Measurements from ENCODE around the gene ABCG5. TPM values are rescaled to one million over a fixed set of nuclear protein-coding genes. Genes with fewer than 3 reads are reported as not detected.
A peak's percentile ranks its signal among the peaks of the same experiment; 100 is the strongest.

Gene ABCG5
- polyA plus RNA-seq, 6 donors from 2014 or later: not detected

DNA sequence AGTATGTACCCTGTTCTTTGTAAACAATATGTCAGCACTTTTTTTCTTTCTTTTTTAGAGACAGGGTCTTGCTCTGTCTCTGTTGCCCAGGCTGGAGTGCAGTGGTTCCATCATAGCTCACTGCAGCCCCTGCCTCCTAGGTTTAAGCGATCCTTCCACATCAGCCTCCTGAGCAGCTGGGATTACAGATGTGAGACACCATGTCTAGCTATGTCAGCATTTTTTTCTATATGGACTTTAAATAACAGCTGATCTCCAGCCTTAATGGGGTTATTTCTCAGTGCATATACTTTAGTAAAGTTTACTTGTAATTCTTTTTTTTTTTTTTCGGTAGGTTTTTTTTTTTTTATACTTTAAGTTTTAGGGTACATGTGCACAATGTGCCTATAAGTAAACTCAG lies 26.6 kb downstream of the ABCG5 start:
- Mint-ChIP-seq H3K27me3 (peaks cover 0 to 4% (median 0%) of the 10 kb centered on the region in 3 donors), H3K9me3 (peaks cover 0 to 7% (median 2%) of the 10 kb centered on the region in 7 donors), H3K4me1 (no peaks in the 10 kb centered on the region), H3K36me3 (peaks cover 5% of the 10 kb centered on the region in 2 donors), H3K4me3 (no peak overlapping the region), H3K27ac (no peak overlapping the region)
- DNase-seq (no peak), ATAC-seq (ENCODE audit: low read depth in 2 of 2) (no peak)

DNA sequence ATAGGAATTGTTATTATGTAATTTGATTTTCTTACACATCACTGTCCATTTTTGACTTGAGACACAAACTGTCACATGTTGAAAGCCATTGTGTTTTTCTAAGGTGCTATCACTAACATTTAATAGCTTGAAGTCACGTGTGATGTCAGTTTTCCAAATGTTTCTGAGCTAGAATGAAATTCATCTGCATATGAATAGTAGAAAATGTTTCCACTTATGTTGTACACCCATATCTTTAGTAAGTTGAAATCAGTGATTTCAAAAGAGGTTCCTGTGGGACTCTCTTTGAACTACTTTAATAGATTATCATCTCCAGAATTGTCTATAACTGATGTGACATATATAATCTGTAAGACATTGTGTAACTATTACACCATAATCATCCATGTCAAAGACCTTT lies 27.8 kb downstream of the ABCG5 start:
- no peak overlapping the region for H3K4me3 Mint-ChIP-seq
- no peak overlapping the region for H3K27ac Mint-ChIP-seq
- peaks cover 0 to 4% (median 0%) of the 10 kb centered on the region in 7 donors for H3K9me3 Mint-ChIP-seq
- DNase-seq: no peak
- no peak for ATAC-seq (ENCODE audit: low read depth in 2 of 2)
- no peaks in the 10 kb centered on the region for H3K4me1 Mint-ChIP-seq
- peaks cover under 1 to 5% of the 10 kb centered on the region in 2 donors for H3K36me3 Mint-ChIP-seq
- H3K27me3 Mint-ChIP-seq: peaks cover 0 to 4% (median 0%) of the 10 kb centered on the region in 3 donors

DNA sequence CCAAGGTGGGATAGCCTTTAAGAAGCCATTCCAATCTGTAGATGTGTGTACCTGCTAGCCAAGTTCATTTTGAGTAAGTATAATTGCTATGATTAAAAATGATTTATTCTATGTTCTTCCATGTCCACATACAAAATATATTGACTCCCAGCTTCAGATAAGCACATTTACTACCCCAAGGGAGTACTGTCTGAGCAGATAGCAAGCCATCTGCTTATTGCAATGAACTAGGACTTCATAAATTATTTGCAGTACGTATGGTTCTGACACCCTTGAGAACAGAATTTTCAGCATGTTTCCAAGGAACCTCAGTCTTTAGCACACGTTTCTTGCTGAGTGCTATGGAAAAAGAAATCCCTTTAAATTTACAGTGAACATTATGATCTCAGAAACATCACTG lies 28.2 kb downstream of the ABCG5 start:
- ATAC-seq (ENCODE audit: low read depth in 2 of 2): no peak
- peaks cover 0 to 1% (median 0%) of the 10 kb centered on the region in 7 donors for H3K9me3 Mint-ChIP-seq
- peaks cover 0 to 2% of the 10 kb centered on the region in 2 donors for H3K36me3 Mint-ChIP-seq
- no peaks in the 10 kb centered on the region for H3K4me1 Mint-ChIP-seq
- no peak overlapping the region for H3K4me3 Mint-ChIP-seq
- H3K27ac Mint-ChIP-seq: no peak overlapping the region
- DNase-seq: no peak
- H3K27me3 Mint-ChIP-seq: peaks cover 0 to 2% (median 0%) of the 10 kb centered on the region in 3 donors

DNA sequence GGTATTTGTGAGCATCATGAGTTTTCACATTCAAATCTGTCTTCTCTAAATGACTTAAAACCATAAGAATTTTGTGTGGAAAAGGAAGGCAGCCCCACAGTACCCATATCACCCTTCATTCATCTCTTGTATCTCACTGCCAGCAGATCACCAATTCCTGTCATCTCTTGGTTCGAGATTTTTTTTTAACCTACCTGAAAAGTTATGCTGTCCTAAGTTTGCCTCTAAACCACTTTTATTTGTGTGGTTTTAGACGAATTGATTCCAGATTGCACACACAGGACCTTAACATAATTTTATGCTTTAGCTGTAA lies 32.0 kb downstream of the ABCG5 start:
- ATAC-seq (ENCODE audit: low read depth in 2 of 2): no peak
- no peak overlapping the region for H3K27ac Mint-ChIP-seq
- no peaks in the 10 kb centered on the region for H3K9me3 Mint-ChIP-seq
- no peak overlapping the region for H3K4me3 Mint-ChIP-seq
- no peaks in the 10 kb centered on the region for H3K27me3 Mint-ChIP-seq
- peaks cover 0 to 4% of the 10 kb centered on the region in 2 donors for H3K36me3 Mint-ChIP-seq
- H3K4me1 Mint-ChIP-seq: no peaks in the 10 kb centered on the region
- DNase-seq: no peak

DNA sequence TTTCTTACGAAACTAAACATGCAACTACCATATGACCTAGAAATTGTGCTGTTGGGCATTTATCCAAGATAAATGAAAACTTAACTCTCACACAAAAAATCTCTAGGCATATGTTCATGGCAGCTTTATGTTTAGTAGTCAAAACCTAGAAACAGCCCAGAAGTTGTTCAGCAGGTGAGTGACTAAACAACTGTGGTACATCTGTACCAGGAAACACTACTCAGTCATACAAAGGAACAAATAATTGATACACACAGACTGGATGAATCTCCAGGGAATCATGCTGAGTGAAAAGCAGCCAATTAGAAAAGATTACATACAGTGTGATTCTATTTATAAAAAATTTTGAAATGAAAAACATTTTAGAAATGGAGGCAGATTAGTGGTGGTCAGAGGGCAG lies 35.5 kb downstream of the ABCG5 start:
- H3K27ac Mint-ChIP-seq: peak overlapping the region in 1 of 6 donors; percentile 30
- no peaks in the 10 kb centered on the region for H3K9me3 Mint-ChIP-seq
- H3K4me3 Mint-ChIP-seq: no peak overlapping the region
- H3K4me1 Mint-ChIP-seq: no peaks in the 10 kb centered on the region
- no peak for ATAC-seq (ENCODE audit: low read depth in 2 of 2)
- peaks cover 0 to 4% of the 10 kb centered on the region in 2 donors for H3K36me3 Mint-ChIP-seq
- DNase-seq: no peak
- no peaks in the 10 kb centered on the region for H3K27me3 Mint-ChIP-seq

DNA sequence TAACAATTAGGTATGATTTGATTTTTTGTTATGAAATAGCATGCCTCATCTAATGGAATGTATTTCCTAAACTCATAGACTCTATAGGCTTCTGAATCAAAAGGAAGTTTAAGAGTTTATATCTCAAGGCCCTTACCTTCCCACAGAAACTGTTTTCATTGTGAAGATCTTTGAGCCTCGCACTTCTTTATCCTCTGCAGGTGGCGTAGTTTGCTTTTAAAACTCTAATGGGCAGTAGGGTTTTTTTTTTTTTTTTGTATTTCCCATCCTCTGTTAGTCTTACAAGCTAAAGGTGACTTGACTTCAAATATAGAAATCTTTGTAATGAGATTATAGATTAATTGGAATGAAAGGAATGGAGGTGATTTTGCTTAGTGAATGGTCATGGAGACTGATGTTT lies 36.5 kb downstream of the ABCG5 start:
- peaks cover 0 to 4% of the 10 kb centered on the region in 2 donors for H3K36me3 Mint-ChIP-seq
- H3K9me3 Mint-ChIP-seq: no peaks in the 10 kb centered on the region
- H3K4me3 Mint-ChIP-seq: no peak overlapping the region
- DNase-seq (no peak), ATAC-seq (ENCODE audit: low read depth in 2 of 2) (no peak)
- H3K27ac Mint-ChIP-seq: no peak overlapping the region
- H3K27me3 Mint-ChIP-seq: no peaks in the 10 kb centered on the region
- H3K4me1 Mint-ChIP-seq: no peaks in the 10 kb centered on the region

DNA sequence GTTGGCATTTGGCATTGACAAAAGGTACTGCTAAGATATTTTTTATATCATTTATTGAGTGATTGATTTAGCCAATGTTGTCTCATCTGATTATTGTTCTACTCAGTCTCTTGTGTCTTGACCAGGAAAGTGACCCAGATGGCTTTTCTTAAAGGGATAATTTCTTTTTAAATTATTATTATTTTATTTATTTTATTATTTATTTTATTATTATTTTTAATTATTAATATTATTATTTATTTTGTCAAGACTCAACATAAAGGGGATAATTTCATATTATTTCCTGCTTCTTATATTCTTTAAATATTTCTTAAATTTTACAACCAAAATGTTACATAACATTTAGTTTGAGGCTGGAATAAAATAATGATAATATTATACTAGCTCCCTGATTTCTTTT lies 37.7 kb downstream of the ABCG5 start:
- DNase-seq: no peak
- ATAC-seq (ENCODE audit: low read depth in 2 of 2): no peak

DNA sequence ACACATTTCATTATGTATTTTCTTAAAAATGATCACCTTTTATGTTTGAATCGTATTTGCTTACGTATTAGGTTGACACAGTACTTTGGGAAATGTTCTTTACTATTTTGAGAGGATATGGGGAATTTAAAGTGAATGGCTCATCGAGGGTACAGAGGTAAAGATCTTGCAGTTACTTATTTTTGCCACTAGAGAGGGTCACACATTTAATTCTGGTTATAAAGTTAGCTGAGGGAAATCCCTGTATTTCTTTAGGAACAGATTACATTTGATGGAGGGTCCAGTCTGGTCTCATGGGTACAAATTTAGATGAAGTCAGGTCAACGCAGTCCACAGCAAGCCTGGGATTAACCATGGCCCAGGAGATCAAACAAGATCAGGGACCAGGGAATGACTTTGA lies 40.3 kb downstream of the ABCG5 start:
- H3K27ac Mint-ChIP-seq: no peak overlapping the region
- no peak overlapping the region for H3K4me3 Mint-ChIP-seq
- H3K9me3 Mint-ChIP-seq: no peaks in the 10 kb centered on the region
- no peak for ATAC-seq (ENCODE audit: low read depth in 2 of 2)
- H3K4me1 Mint-ChIP-seq: no peaks in the 10 kb centered on the region
- H3K27me3 Mint-ChIP-seq: no peaks in the 10 kb centered on the region
- H3K36me3 Mint-ChIP-seq: peaks cover 0 to 13% of the 10 kb centered on the region in 2 donors
- no peak for DNase-seq

More for the DNA sequence above, 37.7 kb downstream of the ABCG5 start:
- no peaks in the 10 kb centered on the region for H3K4me1 Mint-ChIP-seq
- H3K27ac Mint-ChIP-seq: no peak overlapping the region
- no peak overlapping the region for H3K4me3 Mint-ChIP-seq
- H3K9me3 Mint-ChIP-seq: no peaks in the 10 kb centered on the region
- peaks cover 0 to 7% of the 10 kb centered on the region in 2 donors for H3K36me3 Mint-ChIP-seq
- H3K27me3 Mint-ChIP-seq: no peaks in the 10 kb centered on the region

DNA sequence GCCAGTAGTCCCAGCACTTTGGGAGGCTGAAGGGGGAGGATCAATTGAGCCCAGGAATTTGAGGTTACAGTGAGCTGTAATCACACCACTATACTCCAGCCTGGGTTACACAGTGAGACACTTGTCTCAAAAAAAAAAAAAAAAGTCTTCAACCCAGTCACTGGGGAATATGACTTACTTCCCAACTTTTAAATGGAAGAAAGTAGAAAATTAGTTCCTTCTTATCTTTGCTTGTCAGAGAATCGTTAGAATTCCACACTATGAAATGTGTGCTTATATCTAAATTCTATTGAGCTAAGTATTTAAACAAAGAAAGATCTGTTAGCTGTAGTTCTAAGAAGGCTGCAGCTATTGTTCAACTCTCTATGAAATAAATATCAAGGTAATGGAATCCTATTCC lies 42.4 kb downstream of the ABCG5 start:
- no peak for DNase-seq
- Mint-ChIP-seq H3K4me3 (no peak overlapping the region), H3K4me1 (no peaks in the 10 kb centered on the region), H3K9me3 (no peaks in the 10 kb centered on the region), H3K36me3 (peaks cover 0 to 13% of the 10 kb centered on the region in 2 donors), H3K27me3 (no peaks in the 10 kb centered on the region), H3K27ac (no peak overlapping the region)
- no peak for ATAC-seq (ENCODE audit: low read depth in 2 of 2)

DNA sequence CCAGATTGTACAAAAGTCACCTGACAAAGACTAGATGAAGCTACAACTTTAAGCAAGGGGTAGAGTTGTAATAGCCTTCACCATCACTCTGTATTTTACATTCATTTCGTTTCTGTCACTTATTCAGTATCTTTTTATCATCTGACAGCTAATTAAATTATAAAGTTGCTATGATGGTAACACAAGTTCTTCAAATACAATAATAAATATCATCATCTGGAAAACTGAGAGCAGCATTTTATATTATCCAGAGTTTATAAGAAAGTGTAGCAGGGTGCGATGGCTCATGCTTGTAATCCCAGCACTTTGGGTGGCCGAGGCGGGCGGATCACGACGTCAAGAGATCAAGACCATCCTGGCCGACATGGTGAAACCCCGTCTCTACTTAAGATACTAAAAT lies 43.7 kb downstream of the ABCG5 start:
- peaks cover 0 to 24% of the 10 kb centered on the region in 2 donors for H3K36me3 Mint-ChIP-seq
- no peaks in the 10 kb centered on the region for H3K9me3 Mint-ChIP-seq
- H3K27me3 Mint-ChIP-seq: no peaks in the 10 kb centered on the region
- H3K4me1 Mint-ChIP-seq: no peaks in the 10 kb centered on the region
- ATAC-seq (ENCODE audit: low read depth in 2 of 2) (no peak), DNase-seq (no peak)
- no peak overlapping the region for H3K4me3 Mint-ChIP-seq
- H3K27ac Mint-ChIP-seq: no peak overlapping the region

DNA sequence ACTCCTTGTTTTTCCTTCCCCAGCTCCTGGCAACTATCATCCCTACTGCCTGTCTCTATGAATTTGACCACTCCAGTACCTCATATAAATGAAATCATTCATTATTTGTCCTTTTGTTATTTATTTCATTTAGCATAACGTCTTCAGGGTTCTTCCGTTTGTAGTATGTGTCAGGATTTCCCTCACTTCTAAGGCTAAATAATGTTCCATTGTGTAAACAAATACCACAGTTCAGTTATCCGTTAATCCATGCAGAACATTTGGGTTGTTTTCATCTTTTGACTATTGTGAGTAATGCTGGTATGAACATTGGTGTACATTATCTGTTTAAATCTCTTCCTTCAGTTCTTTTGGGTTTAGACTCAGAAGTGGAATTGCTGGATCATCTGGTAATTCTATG lies 46.0 kb downstream of the ABCG5 start:
- no peak overlapping the region for H3K4me3 Mint-ChIP-seq
- no peaks in the 10 kb centered on the region for H3K9me3 Mint-ChIP-seq
- DNase-seq: no peak
- H3K27ac Mint-ChIP-seq: no peak overlapping the region
- H3K27me3 Mint-ChIP-seq: no peaks in the 10 kb centered on the region
- no peaks in the 10 kb centered on the region for H3K4me1 Mint-ChIP-seq
- no peak for ATAC-seq (ENCODE audit: low read depth in 2 of 2)
- H3K36me3 Mint-ChIP-seq: peaks cover 0 to 26% of the 10 kb centered on the region in 2 donors

DNA sequence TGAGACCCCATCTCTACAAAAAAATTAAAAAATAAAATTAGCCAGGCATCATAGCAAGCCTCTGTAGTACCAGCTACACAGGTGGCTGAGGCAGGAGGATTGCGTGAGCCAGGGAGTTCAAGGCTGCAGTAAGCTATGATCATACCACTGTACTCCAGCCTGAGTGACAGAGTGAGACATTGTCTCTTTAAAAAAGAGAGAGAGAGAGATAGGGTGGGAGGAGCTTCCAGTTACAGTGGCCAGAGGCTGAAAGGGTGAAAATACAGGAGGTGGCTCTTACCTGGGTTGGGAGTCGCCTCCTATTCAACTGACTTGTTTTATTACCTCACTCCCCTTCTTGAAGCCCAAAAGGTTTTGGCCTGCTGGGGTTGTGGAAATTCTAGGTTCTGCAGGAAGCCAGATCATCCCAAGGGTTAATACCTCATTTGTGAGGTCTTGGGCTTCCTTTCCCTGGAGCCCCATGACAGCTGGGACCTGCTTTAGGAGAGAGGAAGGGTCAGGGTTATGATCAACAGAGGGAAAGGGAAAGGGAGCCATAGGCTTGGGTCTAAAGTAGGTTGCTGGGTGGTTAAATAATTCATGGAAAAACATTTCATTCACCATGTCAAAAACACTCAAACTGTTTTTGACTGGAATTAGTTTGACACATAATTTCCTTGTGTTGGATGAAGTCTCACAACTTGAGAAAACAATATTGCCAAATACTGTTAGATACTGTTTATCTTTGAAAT lies 47.4 kb downstream of the ABCG5 start:
- Mint-ChIP-seq H3K4me1 (no peaks in the 10 kb centered on the region), H3K4me3 (no peak overlapping the region), H3K36me3 (peaks cover 0 to 26% of the 10 kb centered on the region in 2 donors), H3K9me3 (no peaks in the 10 kb centered on the region), H3K27ac (no peak overlapping the region), H3K27me3 (no peaks in the 10 kb centered on the region)
- DNase-seq (no peak), ATAC-seq (ENCODE audit: low read depth in 2 of 2) (no peak)

DNA sequence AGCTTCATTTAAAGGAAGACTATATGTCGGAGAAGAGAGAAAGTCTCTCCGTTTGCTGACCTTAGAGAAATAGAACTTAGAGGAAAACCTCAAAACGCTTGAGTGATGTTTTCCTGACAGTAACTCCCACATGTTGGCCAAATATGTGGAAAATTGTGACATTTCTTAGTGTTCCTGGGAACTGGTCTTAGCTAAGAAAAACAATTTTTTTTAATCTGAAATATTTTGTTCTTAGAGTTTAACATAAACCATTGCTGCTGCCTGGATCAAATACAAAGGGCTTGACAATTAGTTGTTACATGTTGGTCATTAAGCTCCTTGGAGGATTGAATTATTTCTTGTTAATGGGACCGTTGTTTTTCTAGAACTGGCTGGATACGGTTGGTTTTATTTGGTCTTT lies 48.5 kb downstream of the ABCG5 start:
- no peak for DNase-seq
- Mint-ChIP-seq H3K27ac (no peak overlapping the region), H3K4me1 (no peaks in the 10 kb centered on the region), H3K9me3 (no peaks in the 10 kb centered on the region), H3K4me3 (no peak overlapping the region), H3K27me3 (no peaks in the 10 kb centered on the region), H3K36me3 (peaks cover 0 to 18% of the 10 kb centered on the region in 2 donors)
- ATAC-seq (ENCODE audit: low read depth in 2 of 2): no peak

DNA sequence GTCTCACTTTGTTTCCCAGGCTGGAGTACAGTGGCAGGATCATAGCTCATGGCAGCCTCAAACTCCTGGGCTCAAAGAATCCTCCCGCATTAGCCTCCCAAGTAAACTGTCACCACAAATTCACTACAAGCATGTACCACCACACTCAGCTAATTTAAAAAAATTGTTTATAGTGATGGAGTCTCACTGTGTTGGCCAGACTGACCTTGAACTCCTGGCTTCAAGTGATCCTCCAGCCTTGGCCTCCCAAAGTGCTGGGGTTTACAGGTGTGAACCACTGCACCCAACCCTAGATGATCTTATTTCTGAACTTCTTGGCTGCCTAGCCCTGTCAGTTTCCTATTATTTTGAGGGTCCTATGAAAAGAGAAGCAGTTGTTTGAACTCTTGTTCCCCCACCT lies 50.0 kb downstream of the ABCG5 start:
- no peaks in the 10 kb centered on the region for H3K27me3 Mint-ChIP-seq
- H3K27ac Mint-ChIP-seq: no peak overlapping the region
- DNase-seq: no peak
- H3K4me3 Mint-ChIP-seq: no peak overlapping the region
- no peak for ATAC-seq (ENCODE audit: low read depth in 2 of 2)
- no peaks in the 10 kb centered on the region for H3K9me3 Mint-ChIP-seq
- H3K36me3 Mint-ChIP-seq: peaks cover 0 to 16% of the 10 kb centered on the region in 2 donors
- no peaks in the 10 kb centered on the region for H3K4me1 Mint-ChIP-seq

DNA sequence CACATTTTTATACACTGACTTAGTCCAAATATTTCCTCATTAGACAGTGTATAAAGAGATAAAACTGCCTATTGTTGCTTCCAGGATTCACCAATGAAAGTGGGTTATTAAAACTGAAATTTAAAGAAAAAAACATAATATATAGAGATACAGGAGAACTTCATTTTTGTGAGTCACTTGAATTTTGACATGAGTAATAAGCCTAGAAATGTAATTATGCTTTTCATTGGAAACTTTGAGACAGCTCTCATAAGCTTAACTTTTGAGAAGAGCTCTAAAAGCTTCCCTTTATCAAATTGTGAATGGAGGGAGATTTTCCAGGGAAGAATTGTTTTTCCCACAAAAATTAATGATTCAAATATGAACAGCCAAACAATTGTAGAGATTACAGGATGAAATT lies 50.7 kb downstream of the ABCG5 start:
- Mint-ChIP-seq H3K4me1 (no peaks in the 10 kb centered on the region), H3K27ac (no peak overlapping the region), H3K9me3 (no peaks in the 10 kb centered on the region), H3K27me3 (no peaks in the 10 kb centered on the region), H3K4me3 (no peak overlapping the region), H3K36me3 (peaks cover 0 to 14% of the 10 kb centered on the region in 2 donors)
- ATAC-seq (ENCODE audit: low read depth in 2 of 2): no peak
- no peak for DNase-seq
